C4-2B (cell line): ENCODE data around the gene SRSF3.

Source experiments
- ZFX ChIP-seq: fragments of 450-650 bp; IDR thresholded peaks from 2 replicates; pipeline ENCODE4 v1.6.1; 2017
- TF ChIP-seq, protein P1 (sequence below): fragments of 450-650 bp; conservative IDR thresholded peaks from 2 replicates; pipeline ENCODE4 v1.5.1; 2017; ENCODE audit warnings: mild to moderate bottlenecking

GRCh38 chr6:36598739-36599318 is 4.7 kb downstream of the SRSF3 start:
- TF ChIP-seq, protein P1, sequence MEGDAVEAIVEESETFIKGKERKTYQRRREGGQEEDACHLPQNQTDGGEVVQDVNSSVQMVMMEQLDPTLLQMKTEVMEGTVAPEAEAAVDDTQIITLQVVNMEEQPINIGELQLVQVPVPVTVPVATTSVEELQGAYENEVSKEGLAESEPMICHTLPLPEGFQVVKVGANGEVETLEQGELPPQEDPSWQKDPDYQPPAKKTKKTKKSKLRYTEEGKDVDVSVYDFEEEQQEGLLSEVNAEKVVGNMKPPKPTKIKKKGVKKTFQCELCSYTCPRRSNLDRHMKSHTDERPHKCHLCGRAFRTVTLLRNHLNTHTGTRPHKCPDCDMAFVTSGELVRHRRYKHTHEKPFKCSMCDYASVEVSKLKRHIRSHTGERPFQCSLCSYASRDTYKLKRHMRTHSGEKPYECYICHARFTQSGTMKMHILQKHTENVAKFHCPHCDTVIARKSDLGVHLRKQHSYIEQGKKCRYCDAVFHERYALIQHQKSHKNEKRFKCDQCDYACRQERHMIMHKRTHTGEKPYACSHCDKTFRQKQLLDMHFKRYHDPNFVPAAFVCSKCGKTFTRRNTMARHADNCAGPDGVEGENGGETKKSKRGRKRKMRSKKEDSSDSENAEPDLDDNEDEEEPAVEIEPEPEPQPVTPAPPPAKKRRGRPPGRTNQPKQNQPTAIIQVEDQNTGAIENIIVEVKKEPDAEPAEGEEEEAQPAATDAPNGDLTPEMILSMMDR: no peak
- TF ChIP-seq ZFX: no peak
